A172 (cell line): ENCODE results near the gene RWDD3. TPM values are rescaled to one million over a fixed set of nuclear protein-coding genes. Genes with fewer than 3 reads are reported as not detected.

Source experiments
- DNase-seq: peaks from one replicate; pipeline ENCODE4 v3.0.0-alpha.2; 2015; ENCODE audit warnings: low spot score
- total RNA-seq: library from RNA; depleted of rRNA; stranded (reverse); fragments of >200 nt; shearing (Covaris generic); gene quantifications from 2 replicates; pipeline ENCODE4 v1.2.3, GENCODE V29; 2014; rRNA removed

RWDD3 gene
- total RNA-seq = 9.0 and 18.4 TPM in 2 replicates

- DNase-seq = peak; percentile 81
These were observed at the start of gene RWDD3 for GRCh38 chr1:95233737-95234500. Gene RWDD3, plus strand, starts transcription at chr1:95234210. Its CDS starts 21 bp downstream, at chr1:95234231.

GRCh38 chr1:95186149-95186548 is 47.9 kb upstream of the RWDD3 start:
- DNase-seq = no peak

GRCh38 chr1:95193591-95193990 is 40.4 kb upstream of the RWDD3 start:
- no peak for DNase-seq

- DNase-seq = no peak
These were observed 39.0 kb upstream of the RWDD3 start for GRCh38 chr1:95195046-95195445.

GRCh38 chr1:95196017-95196416 is 38.0 kb upstream of the RWDD3 start:
- DNase-seq = no peak

- DNase-seq = peak; percentile 28
These were observed 36.3 kb upstream of the RWDD3 start for GRCh38 chr1:95197616-95198252.

- DNase-seq = no peak
These were observed 32.1 kb upstream of the RWDD3 start for GRCh38 chr1:95201905-95202304.

- no peak for DNase-seq
These were observed 30.0 kb upstream of the RWDD3 start for GRCh38 chr1:95203908-95204437.

- no peak for DNase-seq
These were observed 27.5 kb upstream of the RWDD3 start for GRCh38 chr1:95206514-95206913.

GRCh38 chr1:95207223-95207935 is 26.6 kb upstream of the RWDD3 start:
- no peak for DNase-seq

- no peak for DNase-seq
These were observed 25.1 kb upstream of the RWDD3 start for GRCh38 chr1:95208876-95209275.

GRCh38 chr1:95209291-95209690 is 24.7 kb upstream of the RWDD3 start:
- DNase-seq = no peak

- no peak for DNase-seq
These were observed 17.6 kb upstream of the RWDD3 start for GRCh38 chr1:95216292-95216990.

- no peak for DNase-seq
These were observed 16.6 kb upstream of the RWDD3 start for GRCh38 chr1:95217371-95217770.

- no peak for DNase-seq
These were observed 14.6 kb upstream of the RWDD3 start for GRCh38 chr1:95219407-95219806.

- DNase-seq = no peak
These were observed 12.7 kb upstream of the RWDD3 start for GRCh38 chr1:95221306-95221705.

GRCh38 chr1:95222629-95223028 is 11.4 kb upstream of the RWDD3 start:
- DNase-seq = no peak

GRCh38 chr1:95223110-95223509 is 10.9 kb upstream of the RWDD3 start:
- no peak for DNase-seq

- DNase-seq = no peak
These were observed 7.0 kb upstream of the RWDD3 start for GRCh38 chr1:95226781-95227660.

GRCh38 chr1:95229037-95229436 is 5.0 kb upstream of the RWDD3 start:
- no peak for DNase-seq

- DNase-seq = no peak
These were observed 4.3 kb upstream of the RWDD3 start for GRCh38 chr1:95229706-95230105.
